KBM-7 (cell line): ENCODE data around the gene GATB.

ENCODE experiments used
- DNase-seq: peaks from one replicate; pipeline ENCODE4 v3.0.0-alpha.2; 2015
- in situ Hi-C: fragments of 300-500 bp; cut with MboI; formaldehyde crosslinking; loops from 2 replicates; pipeline ENCODE4 v1.14.3; 2020; ENCODE audit warnings: low sequenced_read_pairs, low pct_unique_long_range_greater_than_20kb, mixed read lengths

GATB gene

DNA sequence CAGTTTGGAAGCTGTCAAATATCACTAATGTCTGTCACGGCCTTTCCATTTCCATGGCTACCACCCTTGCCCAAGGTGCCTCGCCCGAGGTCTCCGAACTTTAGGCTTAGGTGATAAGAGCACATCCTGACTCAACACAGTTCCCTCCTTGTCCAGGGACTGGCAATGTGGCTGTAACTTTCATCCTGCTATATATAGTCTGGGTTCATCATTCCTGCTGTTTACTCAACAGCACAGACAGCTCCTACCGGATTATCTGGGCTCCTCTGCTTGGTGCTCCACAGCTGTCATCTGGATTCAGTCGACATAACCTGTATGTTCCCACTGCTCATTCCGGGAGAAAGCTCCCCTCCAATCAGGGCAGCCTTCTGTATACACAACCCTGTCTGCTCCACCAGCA is 51.2 kb downstream of the GATB start:
- no peak for DNase-seq
- in situ Hi-C loops: no loop called here

DNA sequence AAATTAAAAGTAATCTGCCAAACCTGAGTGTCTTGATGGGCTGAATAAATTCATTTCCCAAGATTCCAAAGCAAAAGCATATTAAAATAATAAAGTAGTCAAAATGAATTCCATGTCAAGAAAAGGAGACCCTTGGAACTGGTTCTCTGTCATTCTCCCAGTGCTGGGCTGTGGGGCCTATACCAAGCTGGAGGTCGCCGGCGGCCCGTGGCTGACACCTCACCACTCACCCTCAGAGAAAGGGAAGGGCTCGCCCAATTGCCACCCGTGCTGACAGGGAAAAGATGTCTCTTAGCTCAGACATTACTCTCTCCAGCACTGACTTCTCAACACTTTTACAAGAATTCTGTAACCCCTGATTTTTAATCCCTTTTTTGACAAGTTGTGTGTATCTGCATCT is 51.7 kb downstream of the GATB start:
- in situ Hi-C loops: no loop called here
- DNase-seq: no peak

DNA sequence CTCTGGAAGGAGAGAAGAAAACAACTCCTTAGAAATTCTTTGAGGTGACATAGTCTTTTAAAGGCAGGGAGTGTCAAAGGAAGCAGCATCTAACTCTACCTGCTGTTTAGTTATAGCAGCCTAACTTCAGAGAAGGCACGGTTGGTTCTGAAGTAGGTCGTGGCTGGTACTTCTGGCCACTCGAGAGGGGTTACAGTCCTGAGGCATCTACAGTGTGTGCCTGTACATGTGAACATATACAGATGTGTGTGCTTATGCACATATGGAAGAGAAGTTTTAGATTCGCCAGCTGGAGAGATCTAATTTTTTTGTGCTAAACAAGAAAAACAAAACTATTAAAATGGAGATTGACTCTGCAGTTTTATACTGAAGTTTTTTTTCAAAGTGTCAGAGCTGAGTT is 52.7 kb downstream of the GATB start:
- in situ Hi-C loops: no loop called here
- no peak for DNase-seq

DNA sequence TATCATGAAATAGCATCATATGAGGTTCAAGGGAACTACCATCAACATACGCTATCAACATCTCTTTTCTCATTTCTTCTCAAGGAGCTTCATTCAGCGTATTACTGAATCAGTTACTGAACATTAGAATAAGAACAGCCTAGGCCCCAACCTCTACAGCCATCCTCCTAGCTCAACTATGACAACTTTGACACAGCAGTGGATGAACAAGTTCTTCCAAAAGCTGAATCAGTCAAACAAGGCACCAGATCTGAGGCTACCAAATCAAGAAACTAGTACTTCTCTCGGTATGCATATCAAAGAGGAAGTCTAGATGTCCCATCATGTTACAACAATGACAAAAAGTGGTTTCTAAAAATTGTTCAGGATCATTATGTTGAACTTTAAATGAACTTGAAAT is 57.4 kb downstream of the GATB start:
- DNase-seq: no peak
- in situ Hi-C loops: no loop called here

DNA sequence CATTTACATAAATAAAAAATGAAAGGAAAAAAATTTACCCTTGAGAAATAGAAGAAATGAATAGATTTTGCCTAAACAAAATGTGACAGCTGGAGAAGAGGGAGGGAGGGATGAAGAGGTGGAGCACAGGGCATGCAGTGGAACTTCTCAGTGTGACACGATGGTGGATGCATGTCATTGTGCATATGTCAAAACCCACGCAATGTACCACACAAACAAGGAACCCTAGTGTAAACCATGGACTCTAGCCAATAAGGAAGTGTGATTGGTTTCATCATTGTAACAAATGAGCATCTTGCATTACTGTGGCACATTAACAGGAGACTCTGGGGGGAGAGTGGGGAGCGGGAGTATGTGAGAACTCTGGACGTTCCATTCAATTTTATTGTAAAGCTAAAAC is 58.6 kb downstream of the GATB start:
- no peak for DNase-seq
- in situ Hi-C loops: no loop called here

DNA sequence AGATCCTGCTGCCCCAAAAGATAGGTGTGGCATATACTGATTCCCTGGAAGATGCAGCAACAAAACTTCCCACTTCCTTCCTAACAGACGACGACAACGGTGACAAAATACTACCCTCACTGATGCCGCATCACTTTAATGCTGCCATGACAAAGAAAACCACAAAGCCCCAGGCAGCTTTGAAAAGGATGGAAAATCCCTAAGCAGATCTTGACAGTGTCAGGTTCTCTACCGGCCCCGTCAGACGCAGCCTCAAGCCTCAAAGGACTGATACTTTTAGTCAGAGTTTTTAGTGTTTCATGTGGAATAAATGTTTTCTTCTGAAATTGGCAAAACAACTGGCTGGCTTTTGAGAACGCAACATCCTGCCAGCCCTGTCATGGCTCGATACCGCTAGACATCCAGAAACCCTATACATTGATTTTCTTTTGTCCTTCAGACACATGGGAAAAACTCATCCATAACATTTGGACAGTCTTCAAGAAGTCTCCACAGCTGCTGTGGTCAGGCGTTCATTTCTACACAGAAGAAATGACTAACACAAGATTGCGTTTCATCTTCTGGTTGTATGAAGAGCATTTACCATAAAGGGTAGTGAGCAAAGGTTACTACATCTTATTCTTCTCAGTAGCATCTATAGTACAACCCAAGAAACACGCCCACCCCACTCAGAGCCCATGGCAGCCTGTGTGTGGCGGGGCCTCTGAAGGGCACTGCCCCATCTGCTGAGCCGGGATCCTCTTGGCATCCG is 60.1 kb downstream of the GATB start:
- DNase-seq: no peak
- in situ Hi-C loops: no loop called here

DNA sequence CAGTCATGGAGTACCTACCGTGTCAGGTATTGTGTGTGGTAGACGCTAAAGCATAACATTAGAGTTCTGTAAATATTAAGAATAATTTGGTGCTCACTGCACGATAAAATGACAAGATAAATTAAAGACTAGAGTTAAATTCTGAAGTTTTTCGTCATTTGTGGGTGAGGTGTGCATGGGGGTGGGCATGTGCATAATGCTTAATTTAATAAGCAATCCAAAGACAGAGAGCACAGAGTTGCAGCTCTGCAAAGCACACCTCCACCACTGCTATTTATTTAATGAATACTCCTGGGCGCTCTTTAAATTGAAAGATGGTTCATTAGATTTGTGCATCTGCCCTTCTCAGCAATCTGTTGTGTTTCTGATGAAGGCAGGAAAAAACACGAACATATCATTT is 62.6 kb downstream of the GATB start:
- in situ Hi-C loops: no loop called here
- DNase-seq: no peak

DNA sequence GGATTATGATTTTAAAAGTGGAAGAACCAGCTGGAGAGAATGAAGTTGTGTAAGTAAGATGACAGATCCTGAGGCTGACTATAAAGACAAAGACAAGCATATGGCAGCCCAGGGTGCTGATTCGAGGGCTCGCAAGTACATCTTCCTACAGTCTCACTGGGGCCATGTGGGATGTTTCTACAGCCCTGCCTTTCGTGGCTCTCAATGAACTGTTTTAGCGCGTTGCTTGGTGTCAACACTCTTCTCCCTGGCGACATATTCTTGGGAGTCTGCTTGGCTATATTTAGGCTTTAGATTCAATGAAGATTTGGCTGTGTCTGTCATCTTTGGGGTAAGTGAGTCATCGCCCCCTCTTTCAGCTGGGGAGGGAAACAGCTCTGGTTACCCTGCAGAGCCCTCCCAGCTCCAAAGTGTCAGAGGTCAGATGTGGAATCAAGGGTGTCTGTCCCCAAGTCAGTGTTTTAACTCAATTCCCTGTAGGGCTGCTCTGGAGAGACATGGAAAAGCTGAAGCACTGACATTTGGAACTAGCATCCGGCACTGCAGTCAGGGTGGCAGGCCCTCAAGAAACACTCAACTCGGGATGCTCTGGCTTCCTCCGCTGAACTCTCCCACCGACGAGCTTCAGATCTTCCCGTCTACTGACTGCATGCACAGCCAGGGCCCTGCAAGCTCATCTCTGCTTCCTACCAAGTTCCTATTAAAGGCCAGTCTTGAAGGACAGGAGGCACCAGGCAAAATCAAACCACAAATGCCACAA is 65.7 kb downstream of the GATB start:
- no peak for DNase-seq
- in situ Hi-C loops: no loop called here

DNA sequence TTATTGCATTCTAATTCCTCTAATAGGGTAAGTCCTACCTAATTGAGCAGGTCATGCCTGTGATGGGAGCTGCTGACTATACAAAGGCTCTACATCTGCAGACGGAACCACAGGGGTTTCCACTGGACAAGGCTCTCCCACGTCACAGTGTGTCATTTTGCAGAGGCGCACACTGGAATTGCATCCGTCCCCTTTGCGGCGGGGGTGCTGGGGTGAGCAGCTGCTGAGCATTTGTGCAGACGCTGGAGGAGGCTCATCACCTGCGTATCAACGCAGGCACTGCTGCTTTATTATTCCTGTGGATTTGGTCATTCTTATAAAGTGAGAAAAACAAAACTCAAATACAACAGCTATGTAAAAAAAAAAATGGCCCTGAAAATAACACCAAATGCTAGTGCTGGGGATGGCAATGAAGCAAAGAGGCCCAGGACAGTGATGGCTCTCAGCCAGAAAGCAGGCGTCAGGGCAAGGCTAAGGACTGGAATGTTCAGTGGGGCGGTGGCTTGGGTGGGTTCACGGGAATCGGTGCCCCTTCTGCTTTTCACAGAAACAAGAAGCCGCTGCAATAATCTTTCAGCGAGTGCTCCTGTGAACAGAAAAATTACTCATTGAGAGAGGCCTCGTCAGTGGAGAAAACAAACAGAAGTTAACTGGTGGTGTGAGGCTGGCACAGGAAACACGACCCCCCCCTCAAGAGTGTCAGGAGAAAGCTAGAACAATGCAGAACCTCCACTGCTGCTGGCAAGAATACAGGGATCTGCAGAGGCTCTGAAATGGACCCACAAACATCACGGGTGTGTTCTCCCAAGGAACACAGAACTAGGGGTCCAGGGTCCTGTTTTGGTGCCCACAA is 67.8 kb downstream of the GATB start:
- in situ Hi-C loops: no loop called here
- DNase-seq: no peak

DNA sequence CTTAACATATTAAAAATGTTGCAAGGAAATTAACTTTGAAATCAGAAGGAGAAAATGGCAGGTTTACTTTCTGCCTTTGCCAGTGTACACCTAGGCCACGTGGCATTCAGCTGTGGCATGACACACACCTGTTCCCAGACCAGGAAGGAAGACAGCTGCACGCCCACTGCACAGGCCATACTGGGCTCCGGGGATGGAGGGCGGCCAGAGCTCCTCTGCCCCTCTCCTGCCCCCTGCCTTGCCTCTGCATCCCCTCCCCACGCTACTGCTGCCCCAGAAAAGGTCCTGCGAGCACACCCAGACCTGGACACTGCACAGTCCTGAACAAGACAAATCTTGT is 68.4 kb downstream of the GATB start:
- in situ Hi-C loops: no loop called here
- no peak for DNase-seq

DNA sequence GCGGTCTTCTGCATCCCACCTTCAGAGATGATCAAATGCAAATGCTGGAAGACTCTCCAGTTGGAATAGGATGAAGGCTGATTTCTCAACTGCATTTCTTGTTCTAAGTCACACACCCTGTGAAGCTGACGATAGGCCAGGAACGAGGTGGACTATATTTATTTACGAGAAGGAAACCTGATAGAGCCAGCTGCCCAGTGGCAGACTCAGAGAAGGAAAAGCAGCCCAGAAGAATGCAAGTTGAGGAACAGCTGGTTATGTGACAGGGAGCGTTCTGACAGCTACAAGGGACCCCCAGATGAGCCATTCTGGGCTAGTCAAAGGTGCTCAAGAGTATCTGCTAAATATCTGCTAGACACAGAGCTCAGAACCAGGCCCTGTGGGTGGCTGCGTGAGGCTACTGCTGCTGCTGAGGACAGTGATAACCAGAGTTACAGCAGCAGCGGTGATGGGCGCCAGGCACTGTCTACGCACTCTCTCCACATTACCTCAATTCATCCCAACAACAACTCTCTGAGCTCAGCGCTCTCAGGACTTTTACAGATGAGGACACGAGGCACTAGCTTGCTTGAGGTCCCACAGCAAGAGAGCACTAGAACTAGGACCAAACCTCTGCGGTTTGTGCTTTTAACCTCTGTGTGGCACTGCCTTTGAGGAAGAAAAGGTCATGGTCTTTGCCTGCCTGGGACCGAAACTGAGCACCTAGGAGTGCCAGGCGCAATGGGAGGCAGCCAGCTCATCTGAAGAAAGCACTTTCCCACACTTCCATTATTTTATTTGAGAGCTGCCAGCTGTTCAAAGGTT is 69.0 kb downstream of the GATB start:
- in situ Hi-C loops: no loop called here
- no peak for DNase-seq

DNA sequence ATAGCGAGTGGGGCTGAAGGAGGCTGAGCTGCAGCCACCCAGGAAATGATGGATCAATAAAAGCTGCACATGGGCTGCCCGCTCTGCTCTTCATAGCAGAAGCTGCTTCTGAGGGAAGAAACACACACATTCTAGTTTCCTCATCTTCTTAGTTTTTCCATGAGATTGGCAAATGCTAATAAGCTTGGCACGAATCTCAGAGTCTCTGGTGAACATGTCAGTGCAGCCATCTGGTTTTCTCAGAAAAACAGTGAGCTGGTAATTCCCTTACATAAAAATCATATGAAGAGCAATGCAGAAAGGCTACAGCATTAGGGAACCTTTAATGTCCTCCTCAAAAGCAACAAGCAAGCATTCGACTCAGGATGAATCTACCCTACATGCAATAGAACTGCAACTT is 69.9 kb downstream of the GATB start:
- DNase-seq: no peak
- in situ Hi-C loops: no loop called here

DNA sequence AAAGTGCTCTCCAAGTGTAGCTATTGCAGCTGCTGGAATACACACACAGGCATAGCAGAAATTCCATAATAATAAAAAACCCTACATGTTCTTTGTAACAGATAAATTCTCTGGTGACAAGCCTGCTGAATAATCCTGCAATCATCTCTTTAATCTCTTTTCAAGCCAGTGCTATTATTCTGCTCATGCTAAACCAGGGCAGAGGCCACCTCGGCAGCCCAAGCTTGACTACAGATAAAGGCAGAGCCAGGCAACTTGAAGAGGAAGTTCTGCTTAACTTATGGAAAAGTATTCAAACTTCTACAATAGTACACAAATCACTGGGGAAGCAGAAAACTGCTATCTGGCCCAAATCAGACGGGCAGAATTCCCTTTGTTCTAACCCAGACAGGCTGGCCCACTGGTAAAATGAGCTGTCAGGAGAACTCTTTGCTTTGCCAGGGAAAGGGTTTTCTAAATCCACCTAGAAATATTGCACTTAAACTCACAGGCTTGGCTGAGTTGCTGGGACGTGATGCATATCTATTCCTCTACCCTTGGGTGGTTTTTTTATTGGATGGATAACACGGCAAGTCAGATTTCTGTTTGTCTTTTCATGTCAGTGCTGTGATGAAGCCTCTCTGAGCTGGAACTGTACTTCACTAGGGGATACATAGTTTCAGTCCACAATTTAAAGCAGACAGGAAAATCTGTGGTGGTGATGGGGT is 70.5 kb downstream of the GATB start:
- in situ Hi-C loops: no loop called here
- no peak for DNase-seq

DNA sequence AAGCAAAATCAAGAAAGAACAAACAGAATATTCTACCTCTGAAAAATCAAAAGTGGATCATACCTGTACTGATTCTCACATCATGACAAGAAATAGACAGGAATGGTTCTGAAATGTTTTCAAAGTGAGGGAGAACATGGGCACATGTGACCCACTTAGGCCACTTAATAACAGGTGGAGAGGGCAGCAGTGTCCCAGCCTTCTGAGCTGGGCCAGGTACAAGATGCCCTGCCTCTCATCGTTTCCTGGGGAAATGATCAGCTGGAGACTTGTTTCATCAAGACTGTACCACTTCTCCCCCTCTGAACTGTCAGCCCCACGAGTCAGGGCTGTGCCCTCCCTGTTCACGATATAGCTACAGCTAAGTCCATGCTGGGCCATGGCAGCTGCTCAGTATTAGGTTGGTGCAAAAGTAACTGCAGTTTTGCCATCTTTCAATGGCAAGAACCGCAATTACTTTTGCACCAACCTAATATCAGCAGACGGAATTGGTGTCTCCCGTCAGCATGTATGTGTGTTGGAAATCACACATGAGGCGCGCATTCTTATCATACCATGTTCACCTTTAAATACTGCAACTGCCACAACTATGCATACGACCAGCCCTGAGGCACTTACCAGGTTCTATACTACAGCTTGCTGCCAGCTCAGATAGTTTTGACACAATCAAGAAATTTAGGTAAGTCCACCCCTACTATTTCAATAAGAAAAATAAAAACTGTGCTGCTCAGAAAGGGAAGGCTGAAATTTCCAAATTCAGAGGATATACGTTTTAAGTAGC is 71.4 kb downstream of the GATB start:
- no peak for DNase-seq
- in situ Hi-C loops: no loop called here

DNA sequence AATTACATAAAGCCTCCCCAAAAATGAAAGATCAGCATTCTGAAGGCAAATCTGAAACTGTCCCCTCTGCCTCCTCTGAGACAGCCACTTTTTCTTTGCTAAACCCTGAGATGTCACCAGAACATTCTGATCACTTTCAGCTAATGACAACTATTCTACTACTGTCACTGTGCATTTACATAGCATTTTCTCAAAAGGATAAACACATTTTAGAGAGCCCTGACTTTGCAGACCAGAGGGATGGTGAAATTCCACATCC is 72.1 kb downstream of the GATB start:
- no peak for DNase-seq
- in situ Hi-C loops: no loop called here

DNA sequence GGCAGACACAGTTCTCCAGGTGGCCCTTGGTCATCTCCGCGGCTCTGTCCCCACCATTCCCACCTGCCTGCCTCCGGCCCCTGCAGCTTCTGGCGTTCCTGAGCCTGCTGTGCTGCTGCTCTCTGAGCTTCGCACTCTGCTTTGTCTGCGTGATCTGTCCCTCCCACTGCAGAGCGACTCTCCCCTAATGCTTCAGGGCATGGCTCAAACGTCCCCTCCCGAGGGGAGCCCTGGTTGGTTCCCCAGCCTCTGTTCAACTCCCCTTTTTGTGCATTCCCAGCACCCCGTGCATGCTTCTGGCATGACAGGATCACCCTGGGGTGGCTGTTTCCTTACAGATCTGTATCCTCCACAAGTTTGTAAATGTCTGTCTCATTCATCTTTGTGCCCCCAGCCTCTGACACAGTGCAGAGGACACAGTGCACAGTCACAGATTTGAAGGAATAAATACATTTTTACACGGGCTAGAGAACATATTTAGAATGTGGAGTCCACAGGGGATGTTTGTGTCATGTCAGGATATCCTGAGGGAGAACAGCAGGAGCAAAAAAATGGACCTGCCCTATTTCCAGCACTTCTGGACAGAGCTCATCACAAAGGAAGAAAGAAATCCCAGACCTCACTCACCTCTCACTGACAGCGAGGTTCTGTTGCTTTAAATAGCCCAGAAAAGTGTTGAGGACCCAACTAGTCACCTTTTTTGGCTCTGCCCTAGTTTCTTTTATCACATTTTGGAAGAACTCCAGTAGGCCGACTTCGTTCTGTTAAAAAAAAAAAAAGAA is 72.6 kb downstream of the GATB start:
- no peak for DNase-seq
- in situ Hi-C loops: no loop called here

DNA sequence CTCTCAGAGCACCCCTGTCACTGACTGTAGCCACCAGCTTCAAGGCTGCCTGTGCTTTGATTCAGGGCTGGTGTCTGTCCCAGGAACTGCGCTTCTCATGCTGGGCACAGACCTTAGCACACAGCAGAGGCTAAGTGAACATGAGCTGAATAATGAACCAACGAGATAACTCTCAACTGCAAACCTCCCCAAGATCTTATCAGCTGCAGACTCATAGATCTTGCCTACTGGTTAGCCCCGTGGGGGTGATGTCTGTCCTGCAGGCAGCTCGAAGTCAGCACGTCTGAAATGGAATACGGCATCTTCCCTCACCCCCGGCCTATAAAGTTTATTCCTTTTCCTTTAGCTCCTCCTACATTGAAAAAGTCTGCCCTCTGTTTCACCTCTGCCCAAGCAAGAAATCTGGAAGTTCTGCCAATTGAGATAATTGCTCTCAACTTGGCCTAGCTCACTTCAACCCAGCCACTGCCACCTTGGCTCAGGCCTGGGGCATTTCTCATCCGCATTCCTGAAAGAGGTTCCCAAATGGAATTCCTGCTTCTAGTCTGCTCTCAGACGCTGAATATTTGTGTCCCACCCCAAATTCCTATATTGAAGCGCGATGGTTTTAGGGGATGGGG is 73.7 kb downstream of the GATB start:
- DNase-seq: no peak
- in situ Hi-C loops: no loop called here
